PC-9 (cell line): ENCODE results near the gene PIAS1. TPM values are rescaled to one million over a fixed set of nuclear protein-coding genes. Genes with fewer than 3 reads are reported as not detected.

Experiments used
- BruUV-seq: library from RNA; stranded (reverse); fragments of 400-500 nt; replicated peaks from 2 replicates; lab custom pipeline; 2021; lab: Mats Ljungman, UMichigan
- CTCF ChIA-PET: fragments of 300-600 bp; sonication (Branson Sonifier 250); formaldehyde crosslinking; loops from one replicate; lab custom pipeline; 2022; ENCODE audit warnings: antibody characterized with exemption; lab: Charles Lee
- POLR2A ChIA-PET: fragments of 300-600 bp; sonication (Branson Sonifier 250); formaldehyde crosslinking; loops from one replicate; lab custom pipeline; 2022; ENCODE audit warnings: antibody characterized with exemption; ENCODE audit not compliant: unreplicated experiment; lab: Charles Lee
- DNase-seq, 2 experiments: peaks; one replicate each; pipeline versions ENCODE4 v3.0.0 to v3.0.0-alpha.2; 2015 to 2022; ENCODE audit warnings: mixed read lengths in 1 of 2
- H2AFZ ChIP-seq: fragments of 200-600 bp; sonication (generic); 2 replicates; pipeline ENCODE4 v1.8.1; 2017; ENCODE audit warnings: antibody characterized with exemption
- H3F3A ChIP-seq: fragments of 200-600 bp; sonication (generic); 2 replicates; pipeline ENCODE4 v1.8.1; 2017; ENCODE audit warnings: antibody characterized with exemption, mild to moderate bottlenecking, low read depth; ENCODE audit not compliant: insufficient read depth
- H3K27ac ChIP-seq: fragments of 200-600 bp; sonication (generic); 2 replicates; pipeline ENCODE4 v1.6.1; 2016; ENCODE audit warnings: mixed run types
- H3K27me3 ChIP-seq: fragments of 200-600 bp; sonication (generic); 2 replicates; pipeline ENCODE4 v1.6.1; 2016; ENCODE audit warnings: low read depth, mixed run types; ENCODE audit not compliant: insufficient read depth
- H3K36me3 ChIP-seq: fragments of 200-600 bp; sonication (generic); 2 replicates; pipeline ENCODE4 v1.6.1; 2016; ENCODE audit warnings: low read depth, mixed run types
- H3K4me1 ChIP-seq: fragments of 200-600 bp; sonication (generic); replicated peaks from 2 replicates; pipeline ENCODE4 v1.6.1; 2016; ENCODE audit warnings: mixed run types; ENCODE audit not compliant: insufficient read depth
- H3K4me2 ChIP-seq: fragments of 200-600 bp; sonication (generic); 2 replicates; pipeline ENCODE4 v1.6.1; 2017; ENCODE audit warnings: mixed run types
- H3K4me3 ChIP-seq: fragments of 200-600 bp; sonication (generic); 2 replicates; pipeline ENCODE4 v1.6.1; 2016; ENCODE audit warnings: mixed run types
- H3K79me2 ChIP-seq: fragments of 200-600 bp; sonication (generic); 2 replicates; pipeline ENCODE4 v1.6.1; 2017; ENCODE audit warnings: low read depth, mixed run types
- H3K9me2 ChIP-seq: fragments of 200-600 bp; sonication (generic); 2 replicates; pipeline ENCODE4 v1.8.1; 2017; ENCODE audit warnings: mild to moderate bottlenecking; ENCODE audit not compliant: insufficient read depth
- H3K9me3 ChIP-seq: fragments of 200-600 bp; sonication (generic); 2 replicates; pipeline ENCODE4 v1.8.1; 2016; ENCODE audit warnings: low read depth; ENCODE audit not compliant: insufficient read depth
- H4K20me1 ChIP-seq: fragments of 200-600 bp; sonication (generic); 2 replicates; pipeline ENCODE4 v1.8.1; 2017; ENCODE audit not compliant: insufficient read depth
- EZH2 ChIP-seq: fragments of 200-600 bp; sonication (generic); IDR thresholded peaks from 2 replicates; pipeline ENCODE4 v1.8.0; 2017; ENCODE audit warnings: antibody characterized with exemption, low read depth
- intact Hi-C: fragments of 100-400 bp; cut with micrococcal nuclease; formaldehyde crosslinking; loops from one replicate; pipeline ENCODE4 v1.10.0; 2022; ENCODE audit not compliant: unreplicated experiment
- total RNA-seq: library from RNA; stranded (reverse); gene quantifications from 2 replicates; pipeline ENCODE4 v1.2.3, GENCODE V29; 2021
- TF ChIP-seq, protein P1 (sequence below): fragments of 200-600 bp; sonication (generic); conservative IDR thresholded peaks from 2 replicates; pipeline ENCODE4 v1.6.1; 2017; ENCODE audit warnings: mixed run types, antibody characterized with exemption, mild to moderate bottlenecking, moderate library complexity

The PIAS1 gene
- total RNA-seq, 1 experiment from 2014 or later: 42.5 TPM

DNA sequence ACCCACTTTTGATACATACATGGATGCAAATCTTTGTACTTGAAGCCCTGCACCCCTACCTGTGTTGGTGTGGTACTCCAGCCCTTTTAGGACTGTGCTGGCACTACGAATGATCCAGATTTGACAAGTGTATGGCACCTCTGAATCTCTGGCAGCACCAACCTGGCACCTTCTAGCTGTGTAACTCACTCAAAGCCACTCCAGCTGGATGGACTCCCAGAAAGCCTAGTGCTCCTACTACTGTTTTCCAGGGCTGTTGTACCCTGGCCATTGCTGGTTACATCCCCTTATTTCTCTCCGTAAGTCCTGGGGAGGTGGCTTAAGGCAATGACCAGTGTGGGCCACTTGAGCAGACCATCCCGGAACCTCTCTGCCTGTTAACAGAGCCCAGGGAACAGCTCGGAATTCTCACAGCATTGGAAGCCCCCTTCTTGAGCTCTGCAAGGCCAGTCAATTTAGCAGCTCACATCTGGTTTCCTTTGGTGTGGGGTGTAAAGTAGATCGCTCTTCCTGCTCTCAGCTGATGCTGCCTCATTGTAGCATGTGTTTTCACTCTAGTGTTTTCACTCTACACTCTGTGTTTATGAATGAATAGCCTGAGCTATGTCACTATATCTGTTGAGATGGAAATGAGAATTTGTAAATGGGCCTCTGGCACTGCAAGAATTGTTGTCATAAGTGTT is 138.8 kb downstream of the PIAS1 start:
- CTCF ChIA-PET: no interaction called here
- BruUV-seq: no TSS peak
- H3K9me2 ChIP-seq: no peaks in the 10 kb centered on the region
- no peaks in the 10 kb centered on the region for H3K4me1 ChIP-seq
- TF ChIP-seq, protein P1, sequence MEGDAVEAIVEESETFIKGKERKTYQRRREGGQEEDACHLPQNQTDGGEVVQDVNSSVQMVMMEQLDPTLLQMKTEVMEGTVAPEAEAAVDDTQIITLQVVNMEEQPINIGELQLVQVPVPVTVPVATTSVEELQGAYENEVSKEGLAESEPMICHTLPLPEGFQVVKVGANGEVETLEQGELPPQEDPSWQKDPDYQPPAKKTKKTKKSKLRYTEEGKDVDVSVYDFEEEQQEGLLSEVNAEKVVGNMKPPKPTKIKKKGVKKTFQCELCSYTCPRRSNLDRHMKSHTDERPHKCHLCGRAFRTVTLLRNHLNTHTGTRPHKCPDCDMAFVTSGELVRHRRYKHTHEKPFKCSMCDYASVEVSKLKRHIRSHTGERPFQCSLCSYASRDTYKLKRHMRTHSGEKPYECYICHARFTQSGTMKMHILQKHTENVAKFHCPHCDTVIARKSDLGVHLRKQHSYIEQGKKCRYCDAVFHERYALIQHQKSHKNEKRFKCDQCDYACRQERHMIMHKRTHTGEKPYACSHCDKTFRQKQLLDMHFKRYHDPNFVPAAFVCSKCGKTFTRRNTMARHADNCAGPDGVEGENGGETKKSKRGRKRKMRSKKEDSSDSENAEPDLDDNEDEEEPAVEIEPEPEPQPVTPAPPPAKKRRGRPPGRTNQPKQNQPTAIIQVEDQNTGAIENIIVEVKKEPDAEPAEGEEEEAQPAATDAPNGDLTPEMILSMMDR: no peak
- no peak for TF ChIP-seq EZH2
- no peaks in the 10 kb centered on the region for H3K79me2 ChIP-seq
- 0 out of 2 replicates have a peak, but pooled peaks cover 4% of the 10 kb centered on the region for H3F3A ChIP-seq
- no peaks in the 10 kb centered on the region for H4K20me1 ChIP-seq
- no peak overlapping the region for H2AFZ ChIP-seq
- H3K27me3 ChIP-seq: no peaks in the 10 kb centered on the region
- no peaks in the 10 kb centered on the region for H3K9me3 ChIP-seq
- H3K4me3 ChIP-seq: no peak overlapping the region
- intact Hi-C loops: no loop called here
- no peak overlapping the region for H3K27ac ChIP-seq
- DNase-seq: no peak
- 0 out of 2 replicates have a peak, but pooled peaks cover 5% of the 10 kb centered on the region for H3K36me3 ChIP-seq
- POLR2A ChIA-PET: interaction anchor here (0.7 kb wide), 1 partner anchor 309 kb away, joined by 5 read pairs; no protein-coding TSS in a partner anchor
- no peak overlapping the region for H3K4me2 ChIP-seq

DNA sequence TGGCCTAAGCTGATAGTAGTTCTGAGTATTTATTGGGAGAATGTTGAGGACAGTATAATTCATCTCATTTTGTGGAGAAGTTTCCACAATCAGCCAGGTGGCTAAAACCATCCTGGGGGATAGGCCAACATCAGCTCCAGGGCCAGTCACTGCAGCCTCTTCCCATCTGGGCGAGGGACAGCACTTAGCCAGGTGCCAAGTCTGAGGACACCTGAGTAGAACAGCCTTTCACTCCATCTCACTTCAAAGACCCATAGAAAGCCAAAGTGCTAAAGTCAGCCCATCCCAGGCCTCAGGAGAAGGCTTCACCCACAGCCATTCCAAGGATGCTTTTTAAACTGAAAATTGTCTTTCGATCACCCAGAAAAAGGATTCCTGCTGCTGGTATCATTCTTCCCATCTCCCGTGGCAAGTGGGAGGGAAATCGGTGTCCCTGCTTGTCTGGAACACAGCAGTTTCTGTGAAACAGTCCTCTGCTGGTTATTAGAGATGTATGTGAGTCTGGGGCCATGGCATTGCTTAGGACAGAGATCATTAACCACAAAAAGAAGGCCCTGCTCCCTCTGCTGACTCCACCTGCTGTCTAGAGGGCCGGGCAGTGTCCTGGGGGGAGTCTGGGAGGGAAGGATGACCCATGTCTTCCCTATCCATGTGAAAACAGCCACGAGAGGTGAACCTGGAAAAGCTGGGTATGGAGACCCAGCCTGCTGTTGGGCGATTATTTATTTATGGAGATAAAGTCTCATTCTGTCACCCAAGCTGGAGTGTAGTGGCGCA is 141.4 kb downstream of the PIAS1 start:
- H3K4me2 ChIP-seq: no peak overlapping the region
- H3K9me3 ChIP-seq: no peaks in the 10 kb centered on the region
- H3K79me2 ChIP-seq: no peaks in the 10 kb centered on the region
- POLR2A ChIA-PET: interaction anchor here (0.6 to 0.7 kb wide), 2 partner anchors 57 to 141 kb away, joined by 4 to 14 read pairs; no protein-coding TSS in a partner anchor
- H3K4me3 ChIP-seq: no peak overlapping the region
- no TSS peak for BruUV-seq
- intact Hi-C loops: no loop called here
- no peaks in the 10 kb centered on the region for H3K4me1 ChIP-seq
- H3F3A ChIP-seq: 0 out of 2 replicates have a peak, but pooled peaks cover 4% of the 10 kb centered on the region
- H4K20me1 ChIP-seq: no peaks in the 10 kb centered on the region
- no peaks in the 10 kb centered on the region for H3K27me3 ChIP-seq
- H3K27ac ChIP-seq: no peak overlapping the region
- DNase-seq: no peak
- H3K9me2 ChIP-seq: no peaks in the 10 kb centered on the region
- CTCF ChIA-PET: interaction anchor here (0.7 to 0.8 kb wide), 2 partner anchors 85 to 466 kb away, joined by 3 to 6 read pairs; no protein-coding TSS in a partner anchor
- H2AFZ ChIP-seq: no peak overlapping the region
- H3K36me3 ChIP-seq: no peaks in the 10 kb centered on the region
- TF ChIP-seq, protein P1: no peak
- no peak for TF ChIP-seq EZH2

- H2AFZ ChIP-seq: no peak overlapping the region
- H3K79me2 ChIP-seq: no peaks in the 10 kb centered on the region
- DNase-seq: no peak
- no peaks in the 10 kb centered on the region for H3K27me3 ChIP-seq
- TF ChIP-seq, protein P1: no peak
- no peak for TF ChIP-seq EZH2
- no peak overlapping the region for H3K4me2 ChIP-seq
- no peaks in the 10 kb centered on the region for H3K9me3 ChIP-seq
- H3K4me3 ChIP-seq: no peak overlapping the region
- no peak overlapping the region for H3K27ac ChIP-seq
- no peaks in the 10 kb centered on the region for H3K4me1 ChIP-seq
- 0 out of 2 replicates have a peak, but pooled peaks cover 4% of the 10 kb centered on the region for H3F3A ChIP-seq
- H3K9me2 ChIP-seq: no peaks in the 10 kb centered on the region
- BruUV-seq: no TSS peak
- CTCF ChIA-PET: no interaction called here
- POLR2A ChIA-PET: no interaction called here
- no peaks in the 10 kb centered on the region for H4K20me1 ChIP-seq
- no peaks in the 10 kb centered on the region for H3K36me3 ChIP-seq
- intact Hi-C loops: no loop called here
Observed at GRCh38 chr15:68196445-68197169, 142.5 kb downstream of the PIAS1 start.
